ENCODE results near the gene ZNF488. TPM values are rescaled to one million over a fixed set of nuclear protein-coding genes. Genes with fewer than 3 reads are reported as not detected.

The ZNF488 gene
- total and polyA plus RNA-seq, 10 donors, result 0.02 to 0.26 (median 0.11) TPM; not detected in 6

DNA sequence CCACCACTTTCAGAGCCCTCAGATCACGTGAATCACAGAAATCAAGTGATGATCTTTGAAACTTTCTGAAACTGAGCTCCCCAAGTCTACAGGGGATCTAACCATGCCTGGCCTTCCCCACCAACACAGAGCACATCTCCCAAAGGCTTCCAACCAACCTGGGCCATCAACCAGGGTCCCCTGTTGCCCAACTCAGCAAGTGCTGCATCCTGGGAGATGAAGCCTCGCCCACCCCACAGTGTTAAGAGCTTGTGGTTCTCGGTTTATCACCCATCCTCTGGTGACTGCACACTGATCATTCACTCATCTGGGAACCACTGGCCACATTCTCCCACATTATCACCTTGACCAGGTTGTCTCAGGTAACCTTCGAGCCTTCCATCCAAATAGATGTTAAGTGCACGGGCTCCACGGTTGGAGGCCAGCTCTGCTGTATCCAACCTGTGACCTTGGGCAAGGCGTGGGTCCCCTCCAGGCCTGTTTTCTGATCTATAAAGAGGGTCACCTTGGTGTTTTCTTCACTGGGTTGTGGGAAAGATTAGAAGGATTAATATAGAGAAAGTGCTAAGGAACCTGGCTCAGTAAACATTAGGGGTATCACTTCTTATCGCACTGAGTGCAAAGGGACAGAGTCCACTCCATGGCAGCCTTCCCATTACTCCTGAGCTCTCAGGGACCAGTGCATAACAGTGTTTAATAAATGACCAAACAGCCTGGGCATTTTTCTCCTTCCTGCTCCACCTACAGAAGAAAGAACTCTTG is 3.6 kb downstream of the ZNF488 start:
- intact Hi-C loops (cut with DNase I; ENCODE audit: low total_unique reads), result no loop called here
- TF ChIP-seq, protein P1, sequence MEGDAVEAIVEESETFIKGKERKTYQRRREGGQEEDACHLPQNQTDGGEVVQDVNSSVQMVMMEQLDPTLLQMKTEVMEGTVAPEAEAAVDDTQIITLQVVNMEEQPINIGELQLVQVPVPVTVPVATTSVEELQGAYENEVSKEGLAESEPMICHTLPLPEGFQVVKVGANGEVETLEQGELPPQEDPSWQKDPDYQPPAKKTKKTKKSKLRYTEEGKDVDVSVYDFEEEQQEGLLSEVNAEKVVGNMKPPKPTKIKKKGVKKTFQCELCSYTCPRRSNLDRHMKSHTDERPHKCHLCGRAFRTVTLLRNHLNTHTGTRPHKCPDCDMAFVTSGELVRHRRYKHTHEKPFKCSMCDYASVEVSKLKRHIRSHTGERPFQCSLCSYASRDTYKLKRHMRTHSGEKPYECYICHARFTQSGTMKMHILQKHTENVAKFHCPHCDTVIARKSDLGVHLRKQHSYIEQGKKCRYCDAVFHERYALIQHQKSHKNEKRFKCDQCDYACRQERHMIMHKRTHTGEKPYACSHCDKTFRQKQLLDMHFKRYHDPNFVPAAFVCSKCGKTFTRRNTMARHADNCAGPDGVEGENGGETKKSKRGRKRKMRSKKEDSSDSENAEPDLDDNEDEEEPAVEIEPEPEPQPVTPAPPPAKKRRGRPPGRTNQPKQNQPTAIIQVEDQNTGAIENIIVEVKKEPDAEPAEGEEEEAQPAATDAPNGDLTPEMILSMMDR (IDR thresholded peaks at IDR 0.05 in 8 of 11, conservative IDR thresholded peaks at IDR 0.05 in 3 of 11), result no peak
- TF ChIP-seq POLR2AphosphoS5 (IDR thresholded peaks at IDR 0.05) (no peak), POLR2A (IDR thresholded peaks at IDR 0.05) (no peak)
- no peak overlapping the region for H3K27ac ChIP-seq
- peaks cover 0 to 74% (median 8%) of the 10 kb centered on the region in 7 donors for H3K27me3 ChIP-seq (replicated peaks in 1 of 7)
- peaks cover 0 to 18% (median 15%) of the 10 kb centered on the region in 6 donors for H3K4me1 ChIP-seq
- H3K9me3 ChIP-seq, result no peaks in the 10 kb centered on the region
- H3K4me3 ChIP-seq, result no peak overlapping the region
- 63 to 83% (median 77%) methylated on average over 8 of the region's 8 CpGs for WGBS, 5 donors
- H3K36me3 ChIP-seq, result no peaks in the 10 kb centered on the region
- peak; percentile 44 for DNase-seq

DNA sequence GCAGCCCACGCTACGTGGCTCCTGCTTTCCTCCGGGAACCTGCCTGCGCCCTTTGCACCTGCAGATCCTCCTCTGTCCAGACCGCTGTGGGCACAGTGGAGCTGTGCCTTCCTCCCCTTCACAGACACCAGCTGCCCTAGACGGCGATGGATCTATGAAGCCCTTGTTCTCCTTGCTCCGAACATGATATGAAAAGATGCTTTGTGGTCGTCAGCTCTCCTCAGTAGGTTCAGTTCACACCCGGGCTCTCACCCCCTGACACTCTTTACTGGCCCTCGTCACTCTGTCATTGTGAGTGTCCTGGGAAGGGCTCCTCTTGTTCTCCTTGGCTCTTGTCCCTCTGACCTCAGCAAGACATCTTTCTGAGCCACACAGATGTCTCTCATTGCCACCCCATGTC is 4.2 kb downstream of the ZNF488 start:
- Histone ChIP-seq H3K36me3 (no peaks in the 10 kb centered on the region), H3K9me3 (no peaks in the 10 kb centered on the region), H3K27ac (no peak overlapping the region), H3K4me1 (peaks cover 0 to 15% (median 12%) of the 10 kb centered on the region in 6 donors), H3K27me3 (replicated peaks in 1 of 7) (peaks cover 0 to 73% (median 8%) of the 10 kb centered on the region in 7 donors), H3K4me3 (no peak overlapping the region)
- TF ChIP-seq, protein P1 (IDR thresholded peaks at IDR 0.05 in 8 of 11, conservative IDR thresholded peaks at IDR 0.05 in 3 of 11), result no peak
- TF ChIP-seq POLR2A (IDR thresholded peaks at IDR 0.05) (no peak), POLR2AphosphoS5 (IDR thresholded peaks at IDR 0.05) (no peak)
- DNase-seq, result no peak
- 68 to 86% (median 72%) methylated on average over 10 to 11 of the region's 11 CpGs for WGBS, 5 donors
- intact Hi-C loops (cut with DNase I; ENCODE audit: low total_unique reads), result no loop called here

DNA sequence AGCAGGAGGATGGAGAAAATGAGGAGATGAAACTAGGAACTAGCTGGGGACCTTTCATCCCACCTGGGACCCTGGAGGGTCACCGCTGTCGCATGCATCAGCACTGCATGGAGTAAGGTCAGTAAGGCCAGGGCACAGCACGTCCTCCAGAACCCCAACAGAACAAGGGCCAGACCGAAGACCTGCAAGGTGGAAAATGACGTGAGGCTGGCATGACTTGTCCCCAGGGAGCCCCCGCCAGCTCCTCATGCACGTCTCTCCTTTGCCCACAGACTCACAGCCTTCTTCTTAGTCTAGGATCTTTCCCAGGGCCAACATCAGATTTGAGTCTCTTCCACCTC is 4.7 kb downstream of the ZNF488 start:
- intact Hi-C loops (cut with DNase I; ENCODE audit: low total_unique reads), result no loop called here

More for the DNA sequence above, 4.7 kb downstream of the ZNF488 start:
- 68 to 81% (median 75%) methylated on average over 7 of the region's 7 CpGs for WGBS, 5 donors
- peak; percentile 51 for DNase-seq
- Histone ChIP-seq H3K27me3 (replicated peaks in 1 of 7) (peaks cover 0 to 70% (median 6%) of the 10 kb centered on the region in 7 donors), H3K36me3 (no peaks in the 10 kb centered on the region), H3K4me3 (no peak overlapping the region), H3K27ac (no peak overlapping the region), H3K9me3 (no peaks in the 10 kb centered on the region), H3K4me1 (peaks cover 0 to 10% (median 9%) of the 10 kb centered on the region in 6 donors)
- TF ChIP-seq, protein P1 (IDR thresholded peaks at IDR 0.05 in 8 of 11, conservative IDR thresholded peaks at IDR 0.05 in 3 of 11), result no peak
- TF ChIP-seq POLR2A (IDR thresholded peaks at IDR 0.05) (no peak), POLR2AphosphoS5 (IDR thresholded peaks at IDR 0.05) (no peak)
